HG03558 (cell line): ENCODE results near the gene SLAMF6.
"Not testable (repeated sequence)": the region's sequence is repeated elsewhere in the genome, so short reads cannot be mapped to it uniquely, and the experiment has no call there.

Experiments
- ATAC-seq: cut with Tn5 transposase; IDR thresholded peaks from one replicate; pipeline ENCODE4 v1.9.1; 2021; ENCODE audit warnings: moderate number of reproducible peaks; ENCODE audit not compliant: unreplicated experiment; ENCODE audit errors: extremely low read depth

SLAMF6 gene

DNA sequence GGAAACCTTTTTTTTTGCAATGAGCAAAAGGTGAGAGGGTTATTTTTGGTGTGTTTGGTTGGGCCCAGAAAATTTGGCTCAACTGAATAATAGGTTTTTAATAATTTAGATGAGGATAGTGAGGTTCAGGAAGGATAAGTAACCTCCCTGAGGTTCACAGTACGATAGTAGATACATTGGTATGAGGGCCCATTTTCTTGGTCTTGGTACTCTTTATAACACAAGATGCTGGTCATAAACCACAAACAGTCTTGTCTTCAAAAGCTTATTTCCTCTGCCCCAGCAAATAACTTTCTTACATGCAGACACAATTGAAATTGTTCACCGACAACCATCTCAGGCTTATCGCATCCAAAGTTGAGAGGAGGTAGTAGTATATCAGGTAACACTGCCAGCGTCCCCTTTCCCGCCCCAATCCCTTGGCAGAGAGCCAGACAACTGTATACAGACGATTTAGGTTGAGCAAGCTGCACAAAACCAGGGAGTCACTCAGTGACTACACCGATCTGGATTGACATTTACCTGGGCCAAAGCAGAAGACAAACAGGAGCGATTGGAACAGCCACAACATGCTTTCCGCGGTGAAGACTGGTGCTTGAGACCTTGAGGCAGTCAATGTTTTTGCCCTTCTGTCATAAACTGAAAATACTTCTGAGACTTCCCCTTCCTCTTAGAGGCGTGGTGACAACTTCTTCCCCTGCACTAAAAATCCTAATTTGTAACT is at the start of gene SLAMF6:
Gene SLAMF6 (minus strand): TSS at position 634 of the 724 bp plus-strand sequence. CDS start 63 bp downstream, at position 571.
- ATAC-seq = no peak

DNA sequence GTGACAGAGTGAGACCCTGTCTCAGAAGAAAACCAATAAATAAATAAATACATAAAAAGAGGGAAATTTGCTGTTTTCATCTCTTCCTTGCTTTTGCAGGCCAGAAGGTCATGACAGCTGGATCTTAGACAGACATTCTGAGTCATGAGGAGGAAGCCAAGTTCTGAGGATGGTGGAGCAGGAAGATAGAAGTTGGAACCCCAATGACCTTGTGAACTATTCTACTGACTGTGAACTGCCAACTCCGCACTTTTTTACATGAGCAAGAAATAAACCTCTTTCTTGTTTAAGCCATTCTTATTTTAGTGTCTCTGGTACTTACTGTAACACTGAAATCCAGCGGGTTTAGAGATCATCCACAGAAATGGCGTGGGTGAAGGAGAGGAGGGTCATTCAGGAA is 47.8 kb upstream of the SLAMF6 start:
- no peak for ATAC-seq

DNA sequence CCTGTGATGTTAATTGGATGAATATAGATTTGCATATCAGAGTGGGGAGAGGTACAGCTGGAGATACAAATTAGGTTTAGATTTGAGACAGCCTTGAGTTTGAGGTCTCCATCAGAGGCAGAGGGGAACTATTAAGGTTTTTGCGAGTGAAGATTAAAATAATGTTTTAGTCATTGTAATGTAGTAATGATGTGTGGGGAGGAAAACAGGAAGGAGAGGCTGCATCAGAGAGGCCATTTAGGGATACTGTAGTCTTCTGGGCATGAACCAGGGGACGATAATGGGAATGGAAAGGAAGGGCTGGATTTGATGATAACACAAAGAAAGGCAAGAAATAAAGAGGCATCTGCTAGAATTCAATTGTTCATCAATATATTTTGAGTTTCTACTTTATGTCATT is 46.8 kb upstream of the SLAMF6 start:
- no peak for ATAC-seq

DNA sequence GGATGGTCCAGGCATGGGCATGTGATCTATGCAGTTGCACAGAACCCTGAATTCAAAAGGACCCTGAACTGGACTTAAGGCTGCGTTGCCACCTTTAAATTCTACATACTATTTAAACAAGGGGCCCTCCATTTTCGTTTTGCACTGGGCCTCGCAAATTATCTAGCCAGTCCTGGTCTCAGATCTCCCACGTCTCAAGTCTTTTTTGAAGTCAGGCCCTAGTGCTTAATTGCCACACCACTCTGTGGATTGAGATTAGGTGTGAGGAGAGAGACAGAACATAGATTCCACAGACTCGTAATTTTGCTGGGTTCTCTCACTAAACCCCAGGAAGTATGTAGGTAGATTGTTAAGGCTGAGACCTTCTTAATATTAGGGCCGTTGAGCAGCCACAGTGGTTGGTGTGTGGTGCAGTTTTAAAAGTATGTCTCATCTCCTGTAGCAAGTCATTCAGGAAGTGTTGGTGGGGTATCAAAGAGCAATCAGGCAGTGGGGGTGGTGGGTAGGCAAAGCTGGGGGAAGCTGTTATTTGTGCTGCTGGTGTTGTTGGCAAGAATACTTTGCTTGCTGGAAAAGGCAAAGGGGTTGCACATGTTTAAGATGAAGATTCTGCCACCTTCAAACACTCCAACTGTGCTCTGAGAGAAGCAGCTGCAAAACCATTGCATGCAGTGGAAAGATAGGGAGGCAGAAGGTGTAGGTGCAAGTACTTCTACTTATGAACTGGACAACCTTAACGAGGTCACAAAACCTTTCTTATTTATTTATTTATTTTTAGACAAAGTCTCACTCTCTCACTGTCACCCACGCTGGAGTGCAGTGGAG is 45.0 kb upstream of the SLAMF6 start:
- ATAC-seq = no peak

DNA sequence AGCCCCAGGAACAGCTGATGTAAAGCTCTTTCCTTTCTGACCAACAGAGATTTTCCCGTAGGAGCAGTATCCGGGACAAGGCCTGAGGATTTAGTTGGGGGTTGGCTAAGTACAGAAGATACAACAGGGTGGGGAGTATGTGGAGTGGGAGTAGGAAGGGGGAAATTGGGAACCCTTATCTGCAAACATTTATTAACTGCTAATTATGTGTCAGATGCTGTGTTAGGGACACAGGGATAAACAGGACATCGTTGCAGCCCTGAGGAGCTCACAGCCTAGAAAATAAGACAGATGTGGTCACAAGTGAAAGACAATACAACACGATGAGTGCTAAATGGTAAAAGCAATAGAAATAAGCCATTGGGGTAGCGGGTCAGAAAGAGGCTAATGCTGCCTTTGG is 44.3 kb upstream of the SLAMF6 start:
- no peak for ATAC-seq

DNA sequence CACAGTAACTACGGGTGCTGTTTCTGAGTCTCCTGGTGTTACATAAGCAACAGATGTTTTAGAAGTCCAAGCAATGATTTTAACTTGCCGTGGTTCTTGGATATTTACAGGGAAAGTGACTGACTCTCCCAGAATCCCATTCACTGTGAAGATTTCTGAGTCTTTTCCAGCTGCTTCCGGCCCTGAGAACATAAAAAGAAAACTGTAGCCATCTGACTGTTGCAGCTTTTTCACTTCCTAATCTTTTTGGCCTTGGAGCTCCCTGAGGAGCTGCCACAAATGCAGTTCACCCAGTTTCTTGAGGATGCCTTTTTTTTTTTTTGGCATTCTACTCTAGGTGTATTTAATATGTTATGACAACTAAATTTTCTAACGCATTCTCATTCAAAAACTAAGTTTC is 42.5 kb upstream of the SLAMF6 start:
- ATAC-seq = no peak

DNA sequence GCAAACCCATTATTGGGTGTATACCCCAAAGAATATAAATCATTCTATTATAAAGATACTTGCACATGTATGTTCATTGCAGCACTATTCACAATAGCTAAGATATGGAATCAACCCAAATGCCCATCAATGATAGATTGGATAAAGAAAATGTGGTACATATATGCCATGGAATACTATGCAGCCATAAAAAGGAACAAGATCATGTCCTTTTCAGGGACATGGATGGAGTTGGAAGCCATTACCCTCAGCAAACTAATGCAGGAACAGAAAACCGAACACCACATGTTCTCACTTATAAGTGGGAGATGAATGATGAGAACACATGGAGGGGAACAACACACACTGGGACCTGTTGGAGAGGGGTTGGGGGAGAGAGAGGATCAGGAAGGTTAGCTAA is 40.2 kb upstream of the SLAMF6 start:
- ATAC-seq = not testable (repeated sequence)

DNA sequence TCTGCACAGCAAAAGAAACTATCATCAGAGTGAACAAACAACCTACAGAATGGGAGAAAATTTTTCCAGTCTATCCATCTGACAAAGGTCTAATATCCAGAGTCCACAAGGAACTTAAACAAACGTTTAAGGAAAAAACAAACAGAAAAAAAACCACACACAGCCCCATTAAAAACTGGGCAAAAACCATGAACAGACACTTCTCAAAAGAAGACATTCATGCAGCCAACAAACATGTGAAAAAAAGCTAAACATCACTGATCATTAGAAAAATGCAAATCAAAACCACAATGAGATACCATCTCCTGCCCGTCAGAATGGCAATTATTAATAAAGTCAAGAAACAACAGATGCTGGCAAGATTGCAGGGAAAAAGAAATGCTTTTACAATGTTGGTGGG is 39.7 kb upstream of the SLAMF6 start:
- ATAC-seq = not testable (repeated sequence)

DNA sequence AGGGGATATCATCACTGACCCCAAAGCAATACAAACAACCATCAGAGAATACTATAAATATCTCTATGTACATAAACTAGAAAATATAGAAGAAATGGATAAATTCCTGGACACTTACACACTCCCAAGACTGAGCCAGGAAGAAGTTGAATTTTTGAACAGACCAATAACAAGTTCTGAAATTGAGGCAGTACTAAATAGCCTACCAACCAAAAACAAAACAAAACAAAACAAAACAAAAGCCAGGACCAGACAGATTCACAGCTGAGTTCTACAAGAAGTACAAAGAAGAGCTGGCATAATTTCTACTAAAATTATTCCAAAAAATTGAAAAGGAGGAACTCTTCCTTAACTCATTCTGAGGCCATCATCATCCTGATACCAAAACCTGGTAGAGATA is 37.8 kb upstream of the SLAMF6 start:
- ATAC-seq = no peak

DNA sequence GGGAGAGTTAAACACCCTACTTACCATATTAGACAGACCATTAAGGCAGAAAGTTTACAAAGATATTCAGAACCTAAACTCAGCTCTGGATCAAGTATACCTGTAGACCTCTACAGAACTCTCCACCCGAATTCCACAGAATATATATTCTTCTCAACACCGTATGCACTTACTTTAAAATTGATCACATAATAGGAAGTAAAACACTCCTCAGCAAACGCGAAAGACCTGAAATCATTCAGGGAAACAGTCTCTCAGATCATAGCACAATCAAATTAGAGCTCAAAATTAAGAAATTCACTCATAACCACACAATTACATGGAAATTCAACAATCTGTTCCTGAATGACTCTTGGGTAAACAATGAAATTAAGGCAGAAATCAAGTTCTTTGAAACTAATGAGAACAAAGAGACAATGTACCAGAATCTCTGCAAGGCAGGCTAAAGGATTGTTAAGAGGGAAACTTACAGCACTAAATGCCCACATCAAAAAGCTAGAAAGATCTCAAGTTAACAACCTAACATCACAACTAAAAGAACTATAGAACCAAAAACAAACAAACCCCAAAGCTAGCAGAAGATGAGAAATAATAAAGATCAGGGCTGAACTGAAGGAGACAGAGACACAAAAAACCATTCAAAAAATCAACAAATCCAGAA is 37.1 kb upstream of the SLAMF6 start:
- ATAC-seq = no peak

DNA sequence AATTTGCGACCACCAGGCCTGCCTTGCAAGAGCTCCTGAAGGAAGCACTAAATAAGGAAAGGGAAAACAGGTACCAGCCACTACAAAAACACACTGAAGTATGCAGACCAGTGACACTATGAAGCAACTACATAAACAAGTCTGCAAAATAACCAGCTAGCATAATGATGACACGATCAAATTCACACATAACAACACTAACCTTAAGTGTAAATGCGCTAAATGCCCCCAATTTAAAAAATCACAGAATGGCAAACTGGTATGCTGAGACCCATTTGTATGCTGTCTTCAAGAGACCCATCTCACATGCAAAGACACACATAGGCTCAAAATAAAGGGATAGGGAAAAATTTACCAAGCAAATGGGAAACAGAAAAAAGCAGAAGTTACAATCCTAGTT is 36.4 kb upstream of the SLAMF6 start:
- not testable (repeated sequence) for ATAC-seq

DNA sequence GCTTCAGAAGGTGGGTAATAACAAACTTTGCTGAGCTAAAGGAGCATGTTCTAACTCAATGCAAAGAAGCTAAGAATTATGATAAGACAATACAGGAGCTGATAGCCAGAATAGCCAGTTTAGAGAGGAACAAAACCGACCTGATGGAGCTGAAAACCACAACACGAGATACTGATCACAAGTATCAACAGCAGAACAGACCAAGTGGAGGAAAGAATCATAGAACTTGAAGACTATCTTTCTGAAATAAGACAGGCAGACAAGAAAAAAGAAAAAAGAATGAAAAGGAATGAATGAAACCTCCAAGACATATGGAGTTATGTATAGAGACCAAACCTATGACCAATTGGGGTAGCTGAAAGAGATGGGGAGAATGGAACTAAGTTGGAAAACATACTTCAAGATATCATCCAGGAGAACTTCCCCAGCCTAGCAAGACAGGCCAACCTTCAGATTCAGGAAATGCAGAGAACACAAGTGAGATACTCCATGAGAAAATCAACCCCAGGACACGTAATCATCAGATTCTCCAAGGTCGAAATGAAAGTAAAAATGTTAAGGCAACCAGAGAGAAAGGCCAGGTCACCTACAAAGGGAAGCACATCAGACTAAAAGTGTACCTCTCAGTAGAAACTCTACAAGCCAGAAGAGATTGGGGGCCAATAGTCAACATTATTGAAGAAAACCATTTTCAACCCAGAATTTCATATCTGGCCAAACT is 35.8 kb upstream of the SLAMF6 start:
- no peak for ATAC-seq

DNA sequence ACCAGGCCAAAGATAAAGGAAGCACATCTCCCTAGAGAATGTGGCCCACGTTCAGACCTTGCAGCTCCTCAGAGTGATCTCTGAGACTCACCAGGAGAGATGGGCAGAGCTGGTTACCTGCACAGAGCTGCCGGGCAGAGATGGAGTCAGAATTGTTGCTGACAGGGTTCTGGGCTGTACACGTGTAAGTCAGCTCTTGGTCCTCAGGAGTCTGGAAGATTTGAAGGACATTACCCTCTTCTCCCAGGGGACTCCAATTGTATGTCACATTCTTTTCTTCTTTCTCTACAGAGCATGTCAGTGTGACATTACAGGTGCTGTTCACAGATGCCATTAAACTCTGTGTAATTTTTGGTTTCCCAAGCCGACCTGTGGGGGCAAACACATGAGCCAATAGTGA is 30.7 kb upstream of the SLAMF6 start:
- ATAC-seq = no peak

DNA sequence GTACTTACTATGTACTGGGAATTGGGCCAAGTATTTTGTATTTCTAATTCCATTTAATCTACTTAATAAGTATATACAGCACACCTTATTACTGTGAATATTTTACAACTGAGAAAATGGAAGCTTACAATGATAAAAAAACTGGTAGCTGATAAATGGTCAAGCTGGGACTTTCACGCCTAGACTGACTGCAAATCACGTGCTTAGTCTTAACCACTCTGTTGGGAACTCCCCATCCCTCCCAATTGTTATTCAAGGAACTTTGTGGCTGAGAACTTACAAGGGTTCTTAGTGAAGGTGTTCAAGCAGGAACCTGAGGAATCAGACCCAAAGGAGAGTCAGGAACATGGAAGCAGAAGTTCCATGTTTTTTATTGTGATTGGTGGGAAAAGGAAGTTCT is 29.4 kb upstream of the SLAMF6 start:
- ATAC-seq = no peak

DNA sequence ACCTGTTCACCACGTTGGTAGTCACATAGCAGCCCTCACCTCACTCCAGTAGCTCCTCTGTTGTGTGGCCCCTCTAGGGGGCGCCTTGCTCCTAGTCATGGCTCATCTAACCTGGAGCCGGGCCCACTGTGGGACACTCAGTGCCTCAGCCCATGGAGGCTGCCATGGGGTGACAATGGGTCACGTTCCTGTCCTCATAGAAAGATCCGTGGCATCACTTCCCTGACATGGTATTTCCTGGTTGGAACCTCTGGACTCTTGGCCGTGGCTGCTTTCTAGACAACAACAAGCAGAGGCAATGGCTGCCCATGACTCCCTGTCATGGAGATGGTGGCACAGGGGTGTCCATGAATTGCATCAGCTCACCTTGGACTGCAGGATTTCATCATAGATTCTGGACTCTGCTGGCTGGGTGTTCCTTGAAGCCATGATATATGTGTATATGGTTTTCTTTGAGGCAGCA is 27.5 kb upstream of the SLAMF6 start:
- no peak for ATAC-seq

DNA sequence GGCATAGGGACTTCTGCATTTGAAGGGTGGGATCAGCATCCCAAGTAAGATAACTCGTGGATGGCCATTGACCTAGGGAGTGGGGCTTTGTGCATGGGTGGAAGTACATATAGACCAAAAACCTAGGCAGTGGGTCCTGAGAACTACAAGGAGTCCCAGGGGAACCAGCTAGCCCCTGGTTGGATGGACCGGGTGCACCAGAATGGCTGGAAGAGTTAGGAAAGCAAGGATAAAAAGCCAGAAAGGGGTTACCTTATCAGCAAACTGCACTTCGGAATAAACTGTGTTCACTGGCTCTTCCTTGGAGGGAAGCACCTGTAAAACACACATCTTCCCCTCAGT is 26.6 kb upstream of the SLAMF6 start:
- ATAC-seq = no peak

DNA sequence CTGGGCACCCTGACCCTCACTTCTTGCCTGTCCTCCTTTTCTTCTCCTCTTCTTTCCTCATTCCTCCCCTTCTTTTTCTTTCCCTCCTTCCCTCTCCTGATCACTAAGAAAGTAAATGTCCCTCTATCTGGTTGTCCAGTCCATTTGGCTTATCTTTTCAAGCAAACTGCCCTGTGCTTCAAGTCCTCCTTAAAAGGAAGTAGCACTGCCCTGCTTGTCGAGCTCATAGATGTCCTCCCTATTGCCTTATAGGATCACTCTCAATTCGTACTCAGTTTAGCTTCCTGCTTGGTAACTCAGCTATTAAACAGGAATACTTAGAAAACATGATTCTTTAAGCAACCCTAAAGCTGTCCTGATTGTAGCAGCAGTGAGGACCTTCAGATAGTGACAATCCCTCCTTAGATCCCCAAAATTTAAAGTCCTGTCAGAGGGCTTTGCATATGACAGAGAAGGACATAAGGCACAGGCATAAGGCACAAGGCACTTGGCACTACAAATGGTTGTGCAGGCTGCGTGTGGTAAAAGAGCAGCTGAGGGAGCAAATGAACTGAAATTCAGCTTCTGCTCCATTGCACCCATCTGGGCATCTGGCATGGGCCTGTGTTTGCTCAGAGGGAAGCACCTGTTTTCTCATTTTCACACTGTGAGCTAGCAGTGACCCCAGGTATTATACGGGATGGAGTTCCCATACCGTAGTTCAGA is 26.1 kb upstream of the SLAMF6 start:
- ATAC-seq = no peak

DNA sequence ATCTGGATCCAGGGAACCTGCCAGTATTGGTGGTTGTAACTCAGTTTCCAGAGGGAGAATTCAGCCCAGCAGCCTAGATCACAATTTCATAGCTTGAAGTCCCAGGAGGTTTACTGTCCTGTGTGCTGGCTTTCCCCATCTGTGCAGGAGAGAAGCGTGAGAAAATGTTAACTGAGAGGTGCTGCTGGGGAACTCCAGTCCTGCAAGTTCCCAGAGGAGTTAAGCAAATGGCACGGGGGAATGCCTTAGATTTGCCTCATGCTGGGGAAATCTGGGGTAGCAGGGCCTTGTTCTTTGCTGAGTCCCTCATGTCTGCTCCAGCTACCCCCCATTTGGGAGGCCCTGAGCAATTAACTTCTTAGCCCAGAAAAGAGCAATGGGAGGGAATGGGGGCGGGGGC is 25.1 kb upstream of the SLAMF6 start:
- no peak for ATAC-seq

DNA sequence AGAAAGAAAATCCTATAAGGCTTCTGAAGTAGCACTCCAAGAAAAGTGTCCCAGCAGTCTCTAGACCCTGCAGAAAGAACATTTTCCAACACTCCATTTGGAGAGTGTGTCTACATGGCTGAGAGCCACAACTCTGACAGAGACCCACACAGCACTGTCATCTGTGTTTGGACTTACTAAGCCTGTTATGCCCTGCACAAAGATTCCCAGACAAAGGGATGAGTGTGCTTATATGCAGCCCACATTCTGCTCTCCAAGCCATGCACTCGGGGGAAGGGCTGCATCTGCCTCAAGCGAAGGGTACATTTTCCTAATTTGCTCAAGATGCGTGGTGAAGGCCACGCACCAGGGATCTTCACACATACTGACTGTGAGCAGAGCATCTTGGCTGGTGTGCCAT is 24.4 kb upstream of the SLAMF6 start:
- no peak for ATAC-seq

DNA sequence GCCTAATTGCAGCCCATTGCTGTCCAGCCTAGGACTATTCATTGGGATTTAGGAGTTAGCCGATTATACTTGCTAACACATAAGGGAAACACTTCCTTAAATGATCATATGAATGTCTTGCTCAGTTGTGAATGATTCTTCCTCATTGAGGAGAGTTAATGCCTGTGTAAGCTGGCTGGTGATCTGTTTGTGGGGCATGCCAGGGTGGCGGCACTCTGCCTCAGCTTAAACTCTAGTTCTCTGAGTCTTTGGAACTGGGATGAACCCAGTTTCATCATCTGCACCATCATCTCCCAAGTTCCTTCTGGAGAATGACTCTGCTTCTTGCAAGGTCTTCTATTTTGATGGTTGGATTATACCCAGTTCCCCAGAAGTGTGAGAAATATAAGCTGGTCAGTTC is 23.9 kb upstream of the SLAMF6 start:
- no peak for ATAC-seq
